ENCODE data around the gene PLA2G2A.

PLA2G2A gene

DNA sequence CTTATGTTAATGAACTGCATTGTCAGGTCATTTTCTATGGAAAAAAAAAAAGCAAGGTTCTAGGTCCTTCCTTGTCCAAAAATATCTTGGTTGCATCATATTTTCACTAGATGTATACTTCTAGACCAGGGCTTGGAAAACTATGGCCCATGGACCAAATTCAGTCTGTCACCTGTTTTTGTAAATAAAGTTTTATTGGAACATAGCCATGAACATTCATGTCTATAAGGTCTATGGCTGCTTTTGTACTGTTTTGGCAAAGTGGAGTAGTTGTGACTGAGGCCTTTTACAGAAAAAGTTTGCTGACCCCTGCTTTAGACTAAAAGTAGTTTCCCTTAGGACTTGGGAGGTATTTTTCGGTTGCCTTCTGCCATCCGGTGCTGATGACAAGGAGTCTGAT, 36.8 kb downstream of the PLA2G2A start:
- no peak for TF ChIP-seq EZH2 (IDR thresholded peaks at IDR 0.05; ENCODE audit: borderline replicate concordance, low read length)
- TF ChIP-seq, protein P1, sequence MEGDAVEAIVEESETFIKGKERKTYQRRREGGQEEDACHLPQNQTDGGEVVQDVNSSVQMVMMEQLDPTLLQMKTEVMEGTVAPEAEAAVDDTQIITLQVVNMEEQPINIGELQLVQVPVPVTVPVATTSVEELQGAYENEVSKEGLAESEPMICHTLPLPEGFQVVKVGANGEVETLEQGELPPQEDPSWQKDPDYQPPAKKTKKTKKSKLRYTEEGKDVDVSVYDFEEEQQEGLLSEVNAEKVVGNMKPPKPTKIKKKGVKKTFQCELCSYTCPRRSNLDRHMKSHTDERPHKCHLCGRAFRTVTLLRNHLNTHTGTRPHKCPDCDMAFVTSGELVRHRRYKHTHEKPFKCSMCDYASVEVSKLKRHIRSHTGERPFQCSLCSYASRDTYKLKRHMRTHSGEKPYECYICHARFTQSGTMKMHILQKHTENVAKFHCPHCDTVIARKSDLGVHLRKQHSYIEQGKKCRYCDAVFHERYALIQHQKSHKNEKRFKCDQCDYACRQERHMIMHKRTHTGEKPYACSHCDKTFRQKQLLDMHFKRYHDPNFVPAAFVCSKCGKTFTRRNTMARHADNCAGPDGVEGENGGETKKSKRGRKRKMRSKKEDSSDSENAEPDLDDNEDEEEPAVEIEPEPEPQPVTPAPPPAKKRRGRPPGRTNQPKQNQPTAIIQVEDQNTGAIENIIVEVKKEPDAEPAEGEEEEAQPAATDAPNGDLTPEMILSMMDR (IDR thresholded peaks at IDR 0.05; ENCODE audit: low read length) = no peak
- H3K27me3 ChIP-seq (ENCODE audit: insufficient read depth, low read length) = no peaks in the 10 kb centered on the region
- H3K4me3 ChIP-seq (ENCODE audit: low read depth, low read length, poor library complexity, severe bottlenecking) = no peak overlapping the region

DNA sequence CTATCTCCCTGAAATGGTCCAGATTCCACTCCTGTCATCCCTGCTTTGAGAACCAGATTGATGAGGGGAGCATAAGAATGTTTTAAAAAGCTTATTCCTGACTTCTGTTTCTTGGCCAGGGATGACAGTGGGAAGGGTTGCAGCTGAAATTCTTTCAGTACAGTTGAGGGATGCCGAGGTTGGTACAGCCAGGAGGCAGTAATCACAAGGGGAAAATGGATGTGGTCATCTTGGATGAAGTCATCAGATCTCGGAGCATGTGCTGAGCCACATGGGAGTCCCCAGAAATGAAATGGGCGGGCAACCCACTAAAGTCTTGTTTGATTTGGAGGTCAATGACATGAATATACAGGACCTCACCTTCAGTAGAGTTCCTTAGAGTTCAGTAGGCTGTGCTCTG, 37.3 kb downstream of the PLA2G2A start:
- H3K4me1 ChIP-seq (ENCODE audit: insufficient read depth, low read length, severe bottlenecking) = no peaks in the 10 kb centered on the region
- H2AFZ ChIP-seq (ENCODE audit: low read length) = no peak overlapping the region
- no peak overlapping the region for H3K9ac ChIP-seq (ENCODE audit: low read length)
- no peak overlapping the region for H3K27ac ChIP-seq (ENCODE audit: low read depth, low read length, poor library complexity, severe bottlenecking)
- no peak for TF ChIP-seq EZH2 (IDR thresholded peaks at IDR 0.05; ENCODE audit: borderline replicate concordance, low read length)
- TF ChIP-seq, protein P1 (IDR thresholded peaks at IDR 0.05; ENCODE audit: low read length) = no peak
- no peaks in the 10 kb centered on the region for H3K79me2 ChIP-seq (ENCODE audit: insufficient read depth, low read length)
- no peaks in the 10 kb centered on the region for H3K9me3 ChIP-seq (ENCODE audit: low read length)
- no peaks in the 10 kb centered on the region for H3K36me3 ChIP-seq (ENCODE audit: insufficient read depth, low read length)
- no peaks in the 10 kb centered on the region for H4K20me1 ChIP-seq (ENCODE audit: insufficient read depth, low read length)
- H3K27me3 ChIP-seq (ENCODE audit: insufficient read depth, low read length) = no peaks in the 10 kb centered on the region
- H3K4me3 ChIP-seq (ENCODE audit: low read depth, low read length, poor library complexity, severe bottlenecking) = no peak overlapping the region
- H3K4me2 ChIP-seq (ENCODE audit: low read length) = no peak overlapping the region
- no peaks in the 10 kb centered on the region for H3K9me2 ChIP-seq (ENCODE audit: low read depth, low read length)
- no peaks in the 10 kb centered on the region for H3F3A ChIP-seq (ENCODE audit: insufficient read depth, low read length)

More for the DNA sequence above, 36.8 kb downstream of the PLA2G2A start:
- Histone ChIP-seq H3K36me3 (ENCODE audit: insufficient read depth, low read length) (no peaks in the 10 kb centered on the region), H3K4me2 (ENCODE audit: low read length) (no peak overlapping the region), H3K27ac (ENCODE audit: low read depth, low read length, poor library complexity, severe bottlenecking) (no peak overlapping the region), H3K4me1 (ENCODE audit: insufficient read depth, low read length, severe bottlenecking) (no peaks in the 10 kb centered on the region), H3K9ac (ENCODE audit: low read length) (no peak overlapping the region), H2AFZ (ENCODE audit: low read length) (no peak overlapping the region), H3K79me2 (ENCODE audit: insufficient read depth, low read length) (no peaks in the 10 kb centered on the region), H4K20me1 (ENCODE audit: insufficient read depth, low read length) (no peaks in the 10 kb centered on the region), H3F3A (ENCODE audit: insufficient read depth, low read length) (no peaks in the 10 kb centered on the region), H3K9me3 (ENCODE audit: low read length) (no peaks in the 10 kb centered on the region), H3K9me2 (ENCODE audit: low read depth, low read length) (no peaks in the 10 kb centered on the region)

DNA sequence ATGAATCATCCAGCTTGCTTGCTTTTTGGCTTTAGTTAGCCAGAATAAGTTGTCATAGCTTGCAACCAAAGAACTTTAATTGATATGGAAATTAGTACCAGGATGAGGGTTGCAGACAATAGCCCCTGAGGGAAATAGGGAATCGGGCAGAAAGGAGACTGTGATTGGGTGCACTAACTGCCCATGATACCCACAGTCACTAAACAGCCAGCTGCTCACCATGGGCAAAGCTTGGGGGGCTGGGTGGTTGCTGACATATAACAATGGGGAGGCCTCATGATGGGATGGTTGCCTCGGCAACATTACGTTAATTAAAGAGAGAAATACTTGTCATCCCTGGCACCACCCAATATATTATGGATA, 38.2 kb downstream of the PLA2G2A start:
- Histone ChIP-seq H3K27me3 (ENCODE audit: insufficient read depth, low read length) (no peaks in the 10 kb centered on the region), H3K4me2 (ENCODE audit: low read length) (no peak overlapping the region), H3K36me3 (ENCODE audit: insufficient read depth, low read length) (no peaks in the 10 kb centered on the region), H3K9ac (ENCODE audit: low read length) (no peak overlapping the region), H3K79me2 (ENCODE audit: insufficient read depth, low read length) (no peaks in the 10 kb centered on the region), H3F3A (ENCODE audit: insufficient read depth, low read length) (no peaks in the 10 kb centered on the region), H3K4me3 (ENCODE audit: low read depth, low read length, poor library complexity, severe bottlenecking) (no peak overlapping the region), H2AFZ (ENCODE audit: low read length) (no peak overlapping the region), H3K9me2 (ENCODE audit: low read depth, low read length) (no peaks in the 10 kb centered on the region), H3K27ac (ENCODE audit: low read depth, low read length, poor library complexity, severe bottlenecking) (no peak overlapping the region), H3K9me3 (ENCODE audit: low read length) (no peaks in the 10 kb centered on the region), H4K20me1 (ENCODE audit: insufficient read depth, low read length) (no peaks in the 10 kb centered on the region), H3K4me1 (ENCODE audit: insufficient read depth, low read length, severe bottlenecking) (no peaks in the 10 kb centered on the region)
- TF ChIP-seq, protein P1 (IDR thresholded peaks at IDR 0.05; ENCODE audit: low read length) = no peak
- no peak for TF ChIP-seq EZH2 (IDR thresholded peaks at IDR 0.05; ENCODE audit: borderline replicate concordance, low read length)

All from OCI-LY1 (cell line).